Neural cell (in vitro differentiated cells): Measurements from ENCODE around the gene CDC42BPB. TPM values are rescaled to one million over a fixed set of nuclear protein-coding genes. Genes with fewer than 3 reads are reported as not detected.

Experiments used
- H2AFZ ChIP-seq: fragments of 200-600, 300-800 bp; sonication (generic), shearing (Covaris generic); 2 replicates; pipeline ENCODE4 v1.6.0; 2014; ENCODE audit warnings: low read depth, mild to moderate bottlenecking, antibody characterized with exemption, low read length, moderate library complexity
- H3F3A ChIP-seq: fragments of 200-600 bp; shearing (Covaris generic); 2 replicates; pipeline ENCODE4 v1.6.1; 2016; ENCODE audit warnings: mild to moderate bottlenecking, moderate library complexity, mixed read lengths, antibody characterized with exemption, low read length; ENCODE audit not compliant: insufficient read depth, poor library complexity, severe bottlenecking
- H3K27ac ChIP-seq: fragments of 200-600, 300-800 bp; sonication (generic), shearing (Covaris generic); 2 replicates; pipeline ENCODE4 v1.5.1; 2014; ENCODE audit warnings: mild to moderate bottlenecking, low read length, moderate library complexity
- H3K27me3 ChIP-seq: fragments of 300-800, 200-600 bp; sonication (generic), shearing (Covaris generic); 2 replicates; pipeline ENCODE4 v1.6.0; 2014; ENCODE audit warnings: mild to moderate bottlenecking, low read depth, low read length, moderate library complexity; ENCODE audit not compliant: insufficient read depth
- H3K36me3 ChIP-seq: fragments of 300-800, 200-600 bp; sonication (generic), shearing (Covaris generic); 2 replicates; pipeline ENCODE4 v1.5.1; 2014; ENCODE audit warnings: mild to moderate bottlenecking, antibody characterized with exemption, low read length, moderate library complexity; ENCODE audit not compliant: insufficient read depth
- H3K4me2 ChIP-seq: fragments of 300-800, 200-600 bp; sonication (generic), shearing (Covaris generic); 2 replicates; pipeline ENCODE4 v1.6.0; 2014; ENCODE audit warnings: mild to moderate bottlenecking, low read length
- H3K4me3 ChIP-seq: fragments of 300-800, 200-600 bp; sonication (generic), shearing (Covaris generic); 2 replicates; pipeline ENCODE4 v1.5.1; 2014; ENCODE audit warnings: mild to moderate bottlenecking, low read length, moderate library complexity
- H3K79me2 ChIP-seq: fragments of 200-600 bp; shearing (Covaris generic); replicated peaks from 2 replicates; pipeline ENCODE4 v1.6.0; 2014; ENCODE audit warnings: mild to moderate bottlenecking, low read length, moderate library complexity; ENCODE audit not compliant: insufficient read depth
- H3K9ac ChIP-seq: fragments of 300-800, 200-600 bp; sonication (generic), shearing (Covaris generic); 2 replicates; pipeline ENCODE4 v1.6.1; 2016; ENCODE audit warnings: mild to moderate bottlenecking, low read length, mixed read lengths
- H3K9me2 ChIP-seq: fragments of 200-600 bp; shearing (Covaris generic); 2 replicates; pipeline ENCODE4 v1.6.1; 2016; ENCODE audit warnings: mild to moderate bottlenecking, low read length, mixed read lengths; ENCODE audit not compliant: insufficient read depth
- H3K9me3 ChIP-seq: fragments of 200-600, 300-800 bp; sonication (generic), shearing (Covaris generic); 2 replicates; pipeline ENCODE4 v1.6.1; 2016; ENCODE audit warnings: mild to moderate bottlenecking, mixed run types, low read length, moderate library complexity, mixed read lengths
- H4K20me1 ChIP-seq: fragments of 200-600 bp; shearing (Covaris generic); 2 replicates; pipeline ENCODE4 v1.6.1; 2016; ENCODE audit warnings: mild to moderate bottlenecking, mixed run types; ENCODE audit not compliant: insufficient read depth
- EP300 ChIP-seq: fragments of 450-650 bp; conservative IDR thresholded peaks from 2 replicates; pipeline ENCODE4 v1.6.1; 2014; ENCODE audit warnings: antibody characterized with exemption, mild to moderate bottlenecking, moderate library complexity; ENCODE audit not compliant: poor library complexity, severe bottlenecking
- EZH2 ChIP-seq: fragments of 200-600, 300-800 bp; shearing (Covaris generic), sonication (generic); IDR thresholded peaks from 2 replicates; pipeline ENCODE4 v1.6.1; 2014; ENCODE audit warnings: antibody characterized with exemption, low read length, borderline replicate concordance, mild to moderate bottlenecking; ENCODE audit not compliant: insufficient read depth, poor library complexity, severe bottlenecking
- MXI1 ChIP-seq: fragments of 450-650 bp; conservative IDR thresholded peaks from 2 replicates; pipeline ENCODE4 v1.6.1; 2014; ENCODE audit warnings: antibody characterized with exemption, mild to moderate bottlenecking; ENCODE audit not compliant: poor library complexity, severe bottlenecking
- POLR2AphosphoS5 ChIP-seq: IDR thresholded peaks from 2 replicates; pipeline ENCODE4 v1.6.1; 2012
- RAD21 ChIP-seq: fragments of 450-650 bp; conservative IDR thresholded peaks from 2 replicates; pipeline ENCODE4 v1.6.1; 2014; ENCODE audit warnings: antibody characterized with exemption, mild to moderate bottlenecking, moderate library complexity
- SMC3 ChIP-seq: fragments of 450-650 bp; conservative IDR thresholded peaks from 2 replicates; pipeline ENCODE4 v1.6.1; 2014; ENCODE audit warnings: antibody characterized with exemption, mild to moderate bottlenecking, moderate library complexity; ENCODE audit not compliant: poor library complexity
- TAF1 ChIP-seq: IDR thresholded peaks from 2 replicates; pipeline ENCODE4 v1.6.1; 2012; ENCODE audit warnings: low read depth
- polyA plus RNA-seq: library from polyadenylated mRNA; depleted of rRNA; stranded (reverse); fragments of >200 nt; gene quantifications from 2 replicates; pipeline ENCODE4 v1.2.3, GENCODE V29; 2014
- TF ChIP-seq, protein P1 (sequence below): fragments of 450-650 bp; IDR thresholded peaks from 2 replicates; pipeline ENCODE4 v1.5.1; 2014; ENCODE audit warnings: antibody characterized with exemption, mild to moderate bottlenecking, moderate library complexity; ENCODE audit not compliant: poor library complexity, severe bottlenecking
- TF ChIP-seq, protein P2 (sequence below): IDR thresholded peaks from 2 replicates; pipeline ENCODE4 v1.6.1; 2012; ENCODE audit warnings: borderline replicate concordance

Gene CDC42BPB
- polyA plus RNA-seq, 1 donor from 2014 or later = 43.8 TPM

DNA sequence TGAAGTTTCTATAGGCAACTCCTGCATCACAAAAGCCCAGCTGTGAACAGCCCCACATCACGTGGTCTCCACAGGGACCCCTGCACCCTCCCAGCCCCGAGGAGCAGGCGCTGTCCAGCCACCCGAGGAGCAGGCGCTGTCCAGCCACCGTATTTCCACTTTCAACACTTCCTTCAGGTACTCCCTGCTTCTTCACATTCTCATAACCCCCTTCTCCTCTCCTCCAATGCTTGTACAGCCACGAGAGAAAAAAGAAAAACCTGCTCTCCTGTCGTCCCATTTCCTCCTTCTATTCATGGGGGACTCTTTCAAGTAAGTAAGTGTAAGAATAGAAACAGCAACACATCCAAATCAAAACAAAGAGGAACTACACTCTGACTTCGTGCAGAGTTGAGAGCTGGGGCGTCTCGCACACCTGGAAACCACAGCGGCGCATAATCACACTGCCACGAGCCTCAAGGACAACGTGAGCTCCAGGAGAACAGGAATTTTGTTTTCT lies 11.9 kb downstream of the CDC42BPB start:
- Histone ChIP-seq H3K9me3 (peaks cover 11% of the 10 kb centered on the region), H3K9ac (no peak overlapping the region), H3K79me2 (peaks cover 42% of the 10 kb centered on the region), H3K4me3 (no peak overlapping the region), H3F3A (no peaks in the 10 kb centered on the region), H3K27me3 (no peaks in the 10 kb centered on the region), H4K20me1 (no peaks in the 10 kb centered on the region), H2AFZ (no peak overlapping the region), H3K27ac (no peak overlapping the region), H3K4me2 (no peak overlapping the region), H3K9me2 (no peaks in the 10 kb centered on the region), H3K36me3 (peaks cover 9% of the 10 kb centered on the region)
- TF ChIP-seq EP300 = no peak
- TF ChIP-seq POLR2AphosphoS5 = no peak
- TF ChIP-seq, protein P1, sequence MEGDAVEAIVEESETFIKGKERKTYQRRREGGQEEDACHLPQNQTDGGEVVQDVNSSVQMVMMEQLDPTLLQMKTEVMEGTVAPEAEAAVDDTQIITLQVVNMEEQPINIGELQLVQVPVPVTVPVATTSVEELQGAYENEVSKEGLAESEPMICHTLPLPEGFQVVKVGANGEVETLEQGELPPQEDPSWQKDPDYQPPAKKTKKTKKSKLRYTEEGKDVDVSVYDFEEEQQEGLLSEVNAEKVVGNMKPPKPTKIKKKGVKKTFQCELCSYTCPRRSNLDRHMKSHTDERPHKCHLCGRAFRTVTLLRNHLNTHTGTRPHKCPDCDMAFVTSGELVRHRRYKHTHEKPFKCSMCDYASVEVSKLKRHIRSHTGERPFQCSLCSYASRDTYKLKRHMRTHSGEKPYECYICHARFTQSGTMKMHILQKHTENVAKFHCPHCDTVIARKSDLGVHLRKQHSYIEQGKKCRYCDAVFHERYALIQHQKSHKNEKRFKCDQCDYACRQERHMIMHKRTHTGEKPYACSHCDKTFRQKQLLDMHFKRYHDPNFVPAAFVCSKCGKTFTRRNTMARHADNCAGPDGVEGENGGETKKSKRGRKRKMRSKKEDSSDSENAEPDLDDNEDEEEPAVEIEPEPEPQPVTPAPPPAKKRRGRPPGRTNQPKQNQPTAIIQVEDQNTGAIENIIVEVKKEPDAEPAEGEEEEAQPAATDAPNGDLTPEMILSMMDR = no peak

DNA sequence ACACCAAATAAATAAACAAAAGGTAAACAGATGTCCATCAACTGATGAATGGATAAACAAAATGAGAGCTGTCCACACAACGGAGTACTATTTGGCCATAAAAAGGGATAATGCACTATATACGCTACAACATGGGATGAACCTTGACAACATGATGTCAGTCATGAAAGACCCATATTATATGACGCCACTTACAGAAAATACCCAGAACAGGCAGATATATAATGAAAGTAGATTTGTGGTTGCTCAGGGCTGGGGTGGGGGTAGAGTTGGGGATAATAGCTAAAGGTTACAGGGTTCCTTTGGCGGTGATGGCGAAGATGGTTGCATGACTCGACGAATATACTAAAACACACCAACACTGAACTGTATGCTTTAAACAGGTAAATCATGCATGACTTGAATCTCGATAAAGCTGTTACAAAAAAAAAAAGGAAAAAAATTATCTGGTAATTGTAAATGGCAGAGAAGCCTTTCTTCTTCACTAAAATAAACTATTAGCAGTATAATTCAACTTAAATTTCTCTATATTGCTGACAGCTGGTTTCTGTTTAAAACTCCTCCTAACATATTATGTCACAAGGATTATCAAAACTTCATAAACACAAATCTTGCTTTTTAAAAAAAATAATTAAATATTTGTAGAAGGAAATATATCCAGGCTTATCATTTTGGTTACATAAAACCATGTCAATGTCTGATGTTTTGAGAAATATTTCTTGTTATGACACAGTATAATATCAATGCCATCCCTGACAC lies 13.9 kb downstream of the CDC42BPB start:
- peaks cover 11% of the 10 kb centered on the region for H3K9me3 ChIP-seq
- peaks cover 49% of the 10 kb centered on the region for H3K79me2 ChIP-seq
- H3K36me3 ChIP-seq = peaks cover 9% of the 10 kb centered on the region
- no peak for TF ChIP-seq EZH2
- TF ChIP-seq SMC3 = no peak
- H4K20me1 ChIP-seq = no peaks in the 10 kb centered on the region
- no peak overlapping the region for H3K4me2 ChIP-seq
- no peak overlapping the region for H3K4me3 ChIP-seq
- H3F3A ChIP-seq = no peaks in the 10 kb centered on the region
- H3K9ac ChIP-seq = no peak overlapping the region
- H3K27ac ChIP-seq = no peak overlapping the region
- no peak overlapping the region for H2AFZ ChIP-seq
- H3K9me2 ChIP-seq = no peaks in the 10 kb centered on the region
- H3K27me3 ChIP-seq = no peaks in the 10 kb centered on the region

DNA sequence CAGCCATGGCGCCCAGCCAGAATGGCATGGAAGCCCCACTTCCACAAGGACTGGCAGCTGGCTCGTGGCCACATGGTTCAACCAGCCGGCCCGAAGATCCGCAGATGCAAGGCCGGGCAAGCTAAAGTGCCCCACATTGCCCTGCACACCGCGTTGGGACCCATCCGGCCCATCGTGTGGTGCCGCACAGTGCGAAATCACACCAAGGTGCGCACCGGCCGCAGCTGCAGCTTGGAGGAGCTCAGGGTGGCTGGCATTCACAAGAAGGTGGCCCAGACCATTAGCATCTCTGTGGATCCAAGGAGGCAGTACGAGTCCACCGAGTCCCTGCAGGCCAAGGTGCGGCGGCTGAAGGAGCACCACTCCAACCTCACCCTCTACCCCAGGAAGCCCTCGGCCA lies 15.9 kb downstream of the CDC42BPB start:
- no peak for TF ChIP-seq POLR2AphosphoS5
- TF ChIP-seq, protein P2, sequence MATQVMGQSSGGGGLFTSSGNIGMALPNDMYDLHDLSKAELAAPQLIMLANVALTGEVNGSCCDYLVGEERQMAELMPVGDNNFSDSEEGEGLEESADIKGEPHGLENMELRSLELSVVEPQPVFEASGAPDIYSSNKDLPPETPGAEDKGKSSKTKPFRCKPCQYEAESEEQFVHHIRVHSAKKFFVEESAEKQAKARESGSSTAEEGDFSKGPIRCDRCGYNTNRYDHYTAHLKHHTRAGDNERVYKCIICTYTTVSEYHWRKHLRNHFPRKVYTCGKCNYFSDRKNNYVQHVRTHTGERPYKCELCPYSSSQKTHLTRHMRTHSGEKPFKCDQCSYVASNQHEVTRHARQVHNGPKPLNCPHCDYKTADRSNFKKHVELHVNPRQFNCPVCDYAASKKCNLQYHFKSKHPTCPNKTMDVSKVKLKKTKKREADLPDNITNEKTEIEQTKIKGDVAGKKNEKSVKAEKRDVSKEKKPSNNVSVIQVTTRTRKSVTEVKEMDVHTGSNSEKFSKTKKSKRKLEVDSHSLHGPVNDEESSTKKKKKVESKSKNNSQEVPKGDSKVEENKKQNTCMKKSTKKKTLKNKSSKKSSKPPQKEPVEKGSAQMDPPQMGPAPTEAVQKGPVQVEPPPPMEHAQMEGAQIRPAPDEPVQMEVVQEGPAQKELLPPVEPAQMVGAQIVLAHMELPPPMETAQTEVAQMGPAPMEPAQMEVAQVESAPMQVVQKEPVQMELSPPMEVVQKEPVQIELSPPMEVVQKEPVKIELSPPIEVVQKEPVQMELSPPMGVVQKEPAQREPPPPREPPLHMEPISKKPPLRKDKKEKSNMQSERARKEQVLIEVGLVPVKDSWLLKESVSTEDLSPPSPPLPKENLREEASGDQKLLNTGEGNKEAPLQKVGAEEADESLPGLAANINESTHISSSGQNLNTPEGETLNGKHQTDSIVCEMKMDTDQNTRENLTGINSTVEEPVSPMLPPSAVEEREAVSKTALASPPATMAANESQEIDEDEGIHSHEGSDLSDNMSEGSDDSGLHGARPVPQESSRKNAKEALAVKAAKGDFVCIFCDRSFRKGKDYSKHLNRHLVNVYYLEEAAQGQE = no peak
- TF ChIP-seq EZH2 = no peak
- TF ChIP-seq, protein P1 = no peak
- no peak for TF ChIP-seq EP300
- TF ChIP-seq SMC3 = no peak
- no peak for TF ChIP-seq RAD21
- no peak for TF ChIP-seq TAF1
- no peak for TF ChIP-seq MXI1
- Histone ChIP-seq H3K79me2 (peaks cover 49% of the 10 kb centered on the region), H3K36me3 (peaks cover 9% of the 10 kb centered on the region), H4K20me1 (no peaks in the 10 kb centered on the region), H3K9me2 (no peaks in the 10 kb centered on the region), H3K4me3 (no peak overlapping the region), H3F3A (no peaks in the 10 kb centered on the region), H3K9ac (no peak overlapping the region), H3K4me2 (no peak overlapping the region), H3K27ac (no peak overlapping the region), H3K27me3 (no peaks in the 10 kb centered on the region), H3K9me3 (peaks cover 11% of the 10 kb centered on the region), H2AFZ (no peak overlapping the region)
